Measurements from ENCODE around the gene LRG1. TPM values are rescaled to one million over a fixed set of nuclear protein-coding genes. Genes with fewer than 3 reads are reported as not detected.
A peak's percentile ranks its signal among the peaks of the same experiment; 100 is the strongest.

LRG1 gene
- total and polyA plus RNA-seq, 2 of the 13 experiments (the other 11 are each of a cell fraction or from before 2014, with no cell fraction given) = 12.0 to 39.3 TPM

- TF ChIP-seq ZGPAT (CRISPR knock-in tag; IDR thresholded peaks at IDR 0.05) (peak; percentile 53), SNAPC2 (CRISPR knock-in tag; IDR thresholded peaks at IDR 0.05) (0 out of 2 replicates have a peak, but pooled peaks have one; percentile 31), TAF1 (CRISPR knock-in tag; IDR thresholded peaks at IDR 0.05) (0 out of 2 replicates have a peak, but pooled peaks have one; percentile 47), ZNF543 (CRISPR knock-in tag; IDR thresholded peaks at IDR 0.05) (peak; percentile 98), PATZ1 (CRISPR knock-in tag; IDR thresholded peaks at IDR 0.05) (peak; percentile 31; the same call in 1 of the 2 replicates), GATAD2A (CRISPR knock-in tag; IDR thresholded peaks at IDR 0.05) (0 out of 2 replicates have a peak, but pooled peaks have one; percentile 10), SOX5 (CRISPR knock-in tag; IDR thresholded peaks at IDR 0.05; ENCODE audit: borderline replicate concordance) (no peak), HIC2 (CRISPR knock-in tag; IDR thresholded peaks at IDR 0.05; ENCODE audit: low read depth) (peak; percentile 42; the same call in 1 of the 2 replicates), MEF2D (CRISPR knock-in tag; IDR thresholded peaks at IDR 0.05) (peak; percentile 71; the same call in 1 of the 2 replicates), SYNCRIP (IDR thresholded peaks at IDR 0.05; ENCODE audit: insufficient read depth, low read depth, low read length) (no peak), MXD3 (CRISPR knock-in tag; IDR thresholded peaks at IDR 0.05) (peak; percentile 80), ZNF430 (CRISPR knock-in tag; IDR thresholded peaks at IDR 0.05) (no peak), MXI1 (IDR thresholded peaks at IDR 0.05; ENCODE audit: borderline replicate concordance, low read depth, low read length) (peak; percentile 55; the same call in 1 of the 3 replicates), RAD21 (CRISPR knock-in tag; IDR thresholded peaks at IDR 0.05) (0 out of 2 replicates have a peak, but pooled peaks have one; percentile 23), LCORL (IDR thresholded peaks at IDR 0.05) (no peak), LCORL (CRISPR knock-in tag; IDR thresholded peaks at IDR 0.05) (0 out of 2 replicates have a peak, but pooled peaks have one; percentile 38), ZNF451 (CRISPR knock-in tag; IDR thresholded peaks at IDR 0.05) (peak; percentile 61; the same call in 1 of the 2 replicates), ZBTB42 (CRISPR knock-in tag; IDR thresholded peaks at IDR 0.05) (peak; percentile 56; the same call in 1 of the 2 replicates), ZNF878 (CRISPR knock-in tag; IDR thresholded peaks at IDR 0.05) (0 out of 2 replicates have a peak, but pooled peaks have one; percentile 50), ZFX (CRISPR knock-in tag; IDR thresholded peaks at IDR 0.05; ENCODE audit: low read depth) (peak; percentile 85), BORCS8-MEF2B (CRISPR knock-in tag; IDR thresholded peaks at IDR 0.05) (0 out of 2 replicates have a peak, but pooled peaks have one; percentile 38), PITX1 (CRISPR knock-in tag; IDR thresholded peaks at IDR 0.05) (0 out of 2 replicates have a peak, but pooled peaks have one; percentile 32), TFE3 (CRISPR knock-in tag; IDR thresholded peaks at IDR 0.05) (peak; percentile 74)
Measured at GRCh38 chr19:4518345-4519171, 21.3 kb downstream of the LRG1 start, which contains the start of gene PLIN4 (continued).
